HG03442 (cell line): ENCODE measurements around the gene SFXN4.
"Not testable (repeated sequence)": the region's sequence is repeated elsewhere in the genome, so short reads cannot be mapped to it uniquely, and the experiment has no call there.

Experiments used
- ATAC-seq: cut with Tn5 transposase; IDR thresholded peaks from one replicate; pipeline ENCODE4 v1.9.1; 2021; ENCODE audit warnings: mild to moderate bottlenecking, moderate library complexity; ENCODE audit not compliant: unreplicated experiment

Gene SFXN4

GRCh38 chr10:119190954-119191785 lies 25.7 kb upstream of the SFXN4 start:
- ATAC-seq = no peak

DNA sequence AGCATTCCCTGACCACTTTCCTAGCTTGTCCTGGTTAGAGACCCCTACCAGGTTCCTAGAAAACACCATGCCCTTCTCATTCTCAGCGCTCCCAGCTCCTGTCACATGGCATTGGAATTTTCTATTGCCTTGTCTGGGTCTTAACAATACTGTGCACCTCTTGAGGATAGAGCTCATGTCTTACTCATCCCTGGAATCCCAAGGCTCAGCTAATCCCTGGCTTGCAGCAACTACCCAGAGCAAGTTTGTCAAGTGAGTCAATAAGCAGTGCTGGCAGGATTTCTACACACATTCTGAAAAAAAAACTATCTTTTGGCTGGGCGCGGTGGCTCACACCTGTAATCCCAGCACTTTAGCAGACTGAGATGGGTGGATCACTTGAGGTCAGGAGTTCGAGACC lies 24.8 kb upstream of the SFXN4 start:
- ATAC-seq = no peak

GRCh38 chr10:119189811-119190282 lies 24.3 kb upstream of the SFXN4 start:
- ATAC-seq = peak; percentile 74

- no peak for ATAC-seq
These were observed 18.3 kb upstream of the SFXN4 start for GRCh38 chr10:119183664-119184412.

GRCh38 chr10:119180850-119181400 lies 15.4 kb upstream of the SFXN4 start:
- ATAC-seq = not testable (repeated sequence)

DNA sequence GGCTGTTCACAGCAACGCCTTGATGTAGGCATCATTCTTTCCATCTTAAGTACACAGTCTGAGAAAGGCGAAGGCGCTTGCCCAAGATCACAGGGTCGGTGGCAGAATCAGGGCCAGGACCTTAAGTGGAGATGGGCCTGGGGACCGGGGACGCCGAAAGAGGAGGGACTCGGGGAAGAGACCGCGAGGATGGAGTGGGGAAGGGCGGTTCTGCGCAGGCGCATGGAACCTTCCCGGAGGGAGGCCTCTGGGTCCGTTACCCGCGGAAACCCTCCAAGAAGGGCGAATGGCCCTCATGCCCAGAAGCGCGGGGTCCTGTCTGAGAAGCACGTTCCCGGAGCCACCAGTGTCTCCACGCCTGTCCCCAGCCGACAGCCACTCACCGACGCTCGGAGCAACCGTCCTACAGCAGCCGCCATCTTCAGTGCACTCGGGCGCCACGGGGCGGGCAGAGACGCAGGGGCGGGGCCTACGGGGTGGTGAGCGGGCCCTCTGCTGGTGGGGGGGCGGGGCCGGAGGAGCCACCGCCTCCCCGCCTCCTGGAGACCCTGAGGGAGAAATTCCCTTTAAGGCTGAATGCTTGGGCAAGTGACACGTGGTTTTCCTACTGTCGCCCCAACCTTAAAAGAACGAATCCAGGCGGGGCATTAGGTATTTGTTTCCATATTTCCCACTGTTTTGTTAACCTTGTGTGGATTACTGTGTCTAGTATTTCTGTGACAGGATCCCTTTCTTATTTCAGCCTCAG lies 13.0 kb upstream of the SFXN4 start, which contains the start of gene PRDX3:
Gene PRDX3, minus strand, starts transcription at position 441 of the 748 bp plus-strand sequence. Its CDS starts 22 bp downstream, at position 419.
- ATAC-seq = peak; percentile 87

GRCh38 chr10:119177708-119178371 lies 12.3 kb upstream of the SFXN4 start:
- ATAC-seq = peak; percentile 29

- no peak for ATAC-seq
These were observed 10.7 kb upstream of the SFXN4 start for GRCh38 chr10:119176166-119176565.

GRCh38 chr10:119174109-119174508 lies 8.6 kb upstream of the SFXN4 start:
- ATAC-seq = no peak

DNA sequence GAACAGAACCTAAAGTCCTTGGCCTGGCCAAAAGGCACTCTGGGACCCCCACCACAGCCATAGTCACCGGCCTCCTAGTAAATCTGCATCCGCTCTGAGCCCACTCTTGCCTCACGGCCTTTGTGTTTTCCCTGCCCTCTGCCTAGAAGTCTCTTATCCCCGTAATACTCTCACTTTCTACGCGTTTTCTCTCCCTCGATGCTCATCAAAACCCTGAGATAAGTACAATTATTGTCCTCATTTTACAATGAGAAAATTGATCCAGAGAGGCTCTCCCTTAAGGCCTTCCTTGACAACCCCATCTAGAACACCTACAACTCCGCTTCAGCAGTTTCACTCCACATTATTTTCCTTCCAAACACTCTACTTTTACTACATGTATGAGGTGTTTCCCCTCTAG lies 1.5 kb upstream of the SFXN4 start:
- ATAC-seq = no peak

- no peak for ATAC-seq
These were observed 1.1 kb upstream of the SFXN4 start for GRCh38 chr10:119166564-119166963.

GRCh38 chr10:119166118-119166500 lies 595 bp upstream of the SFXN4 start:
- ATAC-seq = no peak

- ATAC-seq = no peak
These were observed 2.9 kb downstream of the SFXN4 start for GRCh38 chr10:119162452-119163092.

- no peak for ATAC-seq
These were observed 3.6 kb downstream of the SFXN4 start for GRCh38 chr10:119161680-119162451.

DNA sequence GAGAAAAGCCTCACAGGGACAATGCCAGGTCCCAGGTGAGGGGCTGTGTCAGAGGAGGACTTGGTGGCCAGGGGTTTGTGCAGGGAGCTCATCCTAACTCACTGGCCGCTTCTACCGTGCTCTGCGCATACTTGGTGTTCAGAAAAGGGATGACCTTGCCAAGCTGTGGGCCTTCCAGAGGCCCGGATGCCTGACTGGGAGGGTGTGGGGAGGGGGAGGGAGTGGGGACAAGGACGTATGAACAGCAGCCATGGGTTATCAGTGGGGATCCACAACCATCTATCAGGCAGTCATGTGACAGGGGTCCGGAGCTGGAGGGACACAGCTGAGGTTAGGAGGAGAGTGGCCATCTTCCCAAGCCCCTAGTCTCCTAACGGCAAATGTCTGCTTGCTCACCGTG lies 6.2 kb downstream of the SFXN4 start:
- no peak for ATAC-seq

DNA sequence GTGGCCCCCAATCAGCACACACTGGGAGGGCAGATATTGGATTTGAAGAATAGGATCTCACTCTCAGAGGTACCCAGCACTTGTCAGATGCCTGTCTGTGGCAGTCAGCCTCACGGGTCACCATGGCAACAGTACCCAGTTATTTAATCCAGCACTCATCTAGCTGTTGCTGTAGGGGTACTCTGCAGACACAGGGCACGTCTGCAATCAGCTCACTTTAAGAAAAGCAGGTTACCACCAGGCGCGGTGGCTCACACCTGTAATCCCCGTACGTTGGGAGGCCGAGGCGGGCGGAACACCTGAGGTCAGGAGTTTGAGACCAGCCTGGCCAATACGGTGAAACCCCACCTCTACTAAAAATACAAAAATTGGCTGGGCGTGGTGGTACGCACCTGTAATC lies 11.9 kb downstream of the SFXN4 start:
- ATAC-seq = no peak

- ATAC-seq = no peak
These were observed 12.5 kb downstream of the SFXN4 start for GRCh38 chr10:119153041-119153440.

DNA sequence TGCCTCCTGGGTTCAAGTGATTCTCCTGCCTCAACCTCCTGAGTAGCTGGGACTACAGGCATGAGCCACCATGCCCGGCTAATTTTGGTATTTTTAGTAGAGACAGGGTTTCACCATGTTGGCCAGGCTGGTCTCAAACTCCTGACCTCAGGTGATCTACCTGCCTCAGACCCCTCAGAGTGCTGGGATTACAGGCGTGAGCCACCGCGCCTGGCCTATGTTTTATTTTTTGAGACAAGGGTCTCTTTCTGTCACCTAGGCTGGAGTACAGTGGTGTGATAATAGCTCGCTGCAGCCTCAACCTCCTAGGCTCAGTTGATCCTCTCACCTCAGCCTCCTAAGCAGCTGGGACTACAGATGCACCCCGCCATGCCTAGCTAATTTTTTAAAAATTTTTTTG lies 13.9 kb downstream of the SFXN4 start:
- not testable (repeated sequence) for ATAC-seq

GRCh38 chr10:119149729-119150128 lies 15.8 kb downstream of the SFXN4 start:
- ATAC-seq = no peak
